Trophoblast cell (in vitro differentiated cells and primary cell): ENCODE data around the gene CGNL1.

ENCODE experiments used
- DNase-seq, 2 donors: peaks; one replicate each; pipeline ENCODE4 v3.0.0-alpha.2; 2016
- H2AFZ ChIP-seq: 2 replicates; pipeline ENCODE4 v1.6.1; 2013; ENCODE audit warnings: low read length, moderate library complexity, mild to moderate bottlenecking; ENCODE audit not compliant: insufficient read depth, poor library complexity
- H2AK5ac ChIP-seq: 2 replicates; pipeline ENCODE4 v1.6.1; 2013; ENCODE audit warnings: mild to moderate bottlenecking, low read length
- H2BK120ac ChIP-seq: 2 replicates; pipeline ENCODE4 v1.6.1; 2013; ENCODE audit warnings: low read length, mild to moderate bottlenecking, moderate library complexity; ENCODE audit not compliant: insufficient read depth, poor library complexity
- H2BK12ac ChIP-seq: 2 replicates; pipeline ENCODE4 v1.6.1; 2013; ENCODE audit warnings: mild to moderate bottlenecking, low read length, moderate library complexity
- H2BK5ac ChIP-seq: 2 replicates; pipeline ENCODE4 v1.6.1; 2013; ENCODE audit warnings: low read length, low read depth, moderate library complexity, mild to moderate bottlenecking; ENCODE audit not compliant: poor library complexity
- H3K14ac ChIP-seq: 2 replicates; pipeline ENCODE4 v1.6.1; 2013; ENCODE audit warnings: mild to moderate bottlenecking, low read length
- H3K18ac ChIP-seq: 2 replicates; pipeline ENCODE4 v1.6.1; 2013; ENCODE audit warnings: mild to moderate bottlenecking, low read length
- H3K23ac ChIP-seq: 2 replicates; pipeline ENCODE4 v1.6.1; 2013; ENCODE audit warnings: low read length
- H3K27ac ChIP-seq: 2 replicates; pipeline ENCODE4 v1.5.1; 2013; ENCODE audit warnings: low read depth, mild to moderate bottlenecking, inconsistent platforms, low read length, moderate library complexity
- H3K27me3 ChIP-seq: 2 replicates; pipeline ENCODE4 v1.6.1; 2013; ENCODE audit warnings: inconsistent platforms, mild to moderate bottlenecking, low read length, moderate library complexity; ENCODE audit not compliant: insufficient read depth
- H3K36me3 ChIP-seq, 2 experiments: 1 replicate in 1 of 2; 2 replicates in 1 of 2; pipeline ENCODE4 v1.6.1; 2013; ENCODE audit warnings: low read length in 2 of 2, mild to moderate bottlenecking in 2 of 2, moderate library complexity in 1 of 2; ENCODE audit not compliant: insufficient read depth in 2 of 2, control insufficient read depth in 1 of 2
- H3K4ac ChIP-seq: 2 replicates; pipeline ENCODE4 v1.6.1; 2013; ENCODE audit warnings: low read depth, mild to moderate bottlenecking, low read length, moderate library complexity
- H3K4me1 ChIP-seq, 2 experiments: 1 replicate in 1 of 2; 2 replicates in 1 of 2; pipeline ENCODE4 v1.6.1; 2013; ENCODE audit warnings: low read length in 2 of 2, mild to moderate bottlenecking in 2 of 2, moderate library complexity in 1 of 2; ENCODE audit not compliant: insufficient read depth in 2 of 2, control insufficient read depth in 1 of 2
- H3K4me2 ChIP-seq: 2 replicates; pipeline ENCODE4 v1.6.1; 2013; ENCODE audit warnings: inconsistent platforms, mild to moderate bottlenecking, low read length, moderate library complexity
- H3K4me3 ChIP-seq: 2 replicates; pipeline ENCODE4 v1.5.1; 2013; ENCODE audit warnings: mild to moderate bottlenecking, low read depth, low read length, inconsistent platforms
- H3K79me1 ChIP-seq: one replicate; pipeline ENCODE4 v1.6.1; 2013; ENCODE audit warnings: low read length
- H3K79me2 ChIP-seq: 2 replicates; pipeline ENCODE4 v1.6.1; 2013; ENCODE audit warnings: low read length, mild to moderate bottlenecking; ENCODE audit not compliant: control insufficient read depth, insufficient read depth, poor library complexity
- H3K9ac ChIP-seq: 2 replicates; pipeline ENCODE4 v1.6.1; 2013; ENCODE audit warnings: mild to moderate bottlenecking, low read length
- H3K9me3 ChIP-seq: 2 replicates; pipeline ENCODE4 v1.6.1; 2013; ENCODE audit warnings: low read depth, mild to moderate bottlenecking, control low read depth, inconsistent platforms, low read length; ENCODE audit not compliant: insufficient read depth
- H4K12ac ChIP-seq: 2 replicates; pipeline ENCODE4 v1.6.1; 2013; ENCODE audit warnings: low read depth, mild to moderate bottlenecking, low read length, moderate library complexity
- H4K8ac ChIP-seq: 2 replicates; pipeline ENCODE4 v1.6.1; 2013; ENCODE audit warnings: low read depth, mild to moderate bottlenecking, low read length, moderate library complexity
- H4K91ac ChIP-seq: one replicate; pipeline ENCODE4 v1.6.1; 2013; ENCODE audit warnings: low read depth, mild to moderate bottlenecking, low read length, moderate library complexity
- WGBS: extraction: QIAGEN DNeasy Blood & Tissue Kit; methylation state at CpG from one replicate; pipeline ENCODE4 v1.1.7; 2013; ENCODE audit warnings: missing lambda C conversion rate; ENCODE audit not compliant: insufficient read length, insufficient coverage; ENCODE audit errors: extremely low coverage; 5-methylcytosine and 5-hydroxymethylcytosine counted together

The CGNL1 gene

GRCh38 chr15:57468486-57468885 is 92.2 kb downstream of the CGNL1 start:
- Histone ChIP-seq H3K4me1 (peaks cover 3 to 4% of the 10 kb centered on the region in 2 experiments), H4K8ac (no peak overlapping the region), H2AK5ac (no peak overlapping the region), H2AFZ (no peak overlapping the region), H3K27me3 (no peaks in the 10 kb centered on the region), H3K79me2 (no peaks in the 10 kb centered on the region), H3K27ac (no peak overlapping the region), H3K9me3 (peaks cover 1% of the 10 kb centered on the region), H3K9ac (no peak overlapping the region), H4K12ac (no peak overlapping the region), H4K91ac (no peak overlapping the region), H3K4me2 (no peak overlapping the region), H3K23ac (no peak overlapping the region), H2BK12ac (no peak overlapping the region), H3K36me3 (no peaks in the 10 kb centered on the region), H2BK120ac (no peak overlapping the region), H3K4ac (no peak overlapping the region), H3K79me1 (no peaks in the 10 kb centered on the region), H2BK5ac (no peak overlapping the region), H3K14ac (no peak overlapping the region), H3K4me3 (no peak overlapping the region), H3K18ac (no peak overlapping the region)
- no peak for DNase-seq
- WGBS = no CpG with 5 or more reads among the region's 4 CpGs

GRCh38 chr15:57470543-57470942 is 94.2 kb downstream of the CGNL1 start:
- Histone ChIP-seq H3K23ac (no peak overlapping the region), H2BK5ac (no peak overlapping the region), H3K79me2 (no peaks in the 10 kb centered on the region), H2BK120ac (no peak overlapping the region), H3K4me2 (no peak overlapping the region), H3K4ac (no peak overlapping the region), H3K9ac (no peak overlapping the region), H3K27me3 (no peaks in the 10 kb centered on the region), H2BK12ac (no peak overlapping the region), H4K8ac (no peak overlapping the region), H3K14ac (no peak overlapping the region), H4K91ac (no peak overlapping the region), H3K9me3 (peaks cover 1% of the 10 kb centered on the region), H2AFZ (no peak overlapping the region), H3K18ac (no peak overlapping the region), H3K79me1 (no peaks in the 10 kb centered on the region), H3K4me1 (peaks cover 3 to 4% of the 10 kb centered on the region in 2 experiments), H3K36me3 (peaks cover 0 to 3% of the 10 kb centered on the region in 2 experiments), H3K4me3 (no peak overlapping the region), H2AK5ac (no peak overlapping the region), H3K27ac (no peak overlapping the region), H4K12ac (no peak overlapping the region)
- no peak for DNase-seq
- no CpG with 5 or more reads among the region's 3 CpGs for WGBS

- Histone ChIP-seq H3K27ac (no peak overlapping the region), H4K8ac (no peak overlapping the region), H3K9ac (no peak overlapping the region), H3K9me3 (peaks cover 1% of the 10 kb centered on the region), H3K23ac (no peak overlapping the region), H3K4me2 (no peak overlapping the region), H3K4ac (no peak overlapping the region), H2BK12ac (no peak overlapping the region), H3K4me3 (no peak overlapping the region), H3K36me3 (peaks cover under 1 to 3% of the 10 kb centered on the region in 2 experiments), H2AK5ac (no peak overlapping the region), H3K4me1 (peaks cover 7 to 15% of the 10 kb centered on the region in 2 experiments), H3K79me2 (no peaks in the 10 kb centered on the region), H2BK5ac (no peak overlapping the region), H2BK120ac (no peak overlapping the region), H4K12ac (no peak overlapping the region), H3K14ac (no peak overlapping the region), H3K79me1 (no peaks in the 10 kb centered on the region), H3K18ac (no peak overlapping the region), H2AFZ (no peak overlapping the region), H3K27me3 (no peaks in the 10 kb centered on the region), H4K91ac (no peak overlapping the region)
- no peak for DNase-seq
- no CpG with 5 or more reads among the region's 2 CpGs for whole genome bisulfite sequencing
Observed at GRCh38 chr15:57472861-57473260, 96.6 kb downstream of the CGNL1 start.

- Histone ChIP-seq H2BK5ac (no peak overlapping the region), H3K79me2 (no peaks in the 10 kb centered on the region), H4K91ac (no peak overlapping the region)
Observed at GRCh38 chr15:57476533-57476975, 100.2 kb downstream of the CGNL1 start.

More at GRCh38 chr15:57476533-57476975, 100.2 kb downstream of the CGNL1 start:
- Histone ChIP-seq H3K23ac (no peak overlapping the region), H4K8ac (no peak overlapping the region), H3K18ac (no peak overlapping the region), H3K4ac (no peak overlapping the region), H3K27ac (no peak overlapping the region), H3K79me1 (no peaks in the 10 kb centered on the region), H2BK12ac (no peak overlapping the region), H3K27me3 (no peaks in the 10 kb centered on the region), H2AFZ (no peak overlapping the region), H3K36me3 (peaks cover 2 to 3% of the 10 kb centered on the region in 2 experiments), H3K14ac (no peak overlapping the region), H3K9ac (no peak overlapping the region), H3K4me1 (peaks cover 3 to 11% of the 10 kb centered on the region in 2 experiments), H3K4me3 (no peak overlapping the region), H2AK5ac (no peak overlapping the region), H3K4me2 (no peak overlapping the region), H3K9me3 (no peaks in the 10 kb centered on the region), H2BK120ac (no peak overlapping the region), H4K12ac (no peak overlapping the region)
- no peak for DNase-seq
- no CpG with 5 or more reads among the region's 5 CpGs for WGBS
